Renal cortex interstitium (tissue), 11 donors: Measurements from ENCODE around the gene ZSCAN26. TPM values are rescaled to one million over a fixed set of nuclear protein-coding genes. Genes with fewer than 3 reads are reported as not detected.

Source experiments
- DNase-seq, 11 donors: peaks; one replicate each; pipeline ENCODE4 v3.0.0-alpha.2; 2013; ENCODE audit warnings: low read depth in 9 of 11, low spot score in 4 of 11; ENCODE audit errors: extremely low read depth in 1 of 11
- polyA plus RNA-seq, 3 donors: library from polyadenylated mRNA; unstranded; fragments of 120-200 nt; gene quantifications; one replicate each; pipeline ENCODE4 v1.2.1, GENCODE V29; 2013; ENCODE audit not compliant: insufficient read length in 3 of 3

Gene ZSCAN26
- polyA plus RNA-seq, 3 donors = 34.6 to 41.0 (median 35.4) TPM

GRCh38 chr6:28248916-28249315 is 18.0 kb upstream of the ZSCAN26 start:
- no peak for DNase-seq

- DNase-seq = no peak
Measured at GRCh38 chr6:28250747-28251146, 16.2 kb upstream of the ZSCAN26 start.

GRCh38 chr6:28251661-28252008 is 15.3 kb upstream of the ZSCAN26 start:
- no peak for DNase-seq

- DNase-seq = peak; percentile 79 to 94 (median 85)
Measured at GRCh38 chr6:28252009-28252975, 14.7 kb upstream of the ZSCAN26 start, which contains the start of gene ZKSCAN4. ZKSCAN4 (minus strand) TSS chr6:28252269; CDS start chr6:28251980, 289 bp downstream.

GRCh38 chr6:28254121-28254519 is 12.8 kb upstream of the ZSCAN26 start:
- DNase-seq = no peak

- DNase-seq = no peak
Measured at GRCh38 chr6:28257042-28257441, 9.9 kb upstream of the ZSCAN26 start.

- DNase-seq = peak in 4 of 11 donors; percentile 38 to 58 (median 54)
Measured at GRCh38 chr6:28258877-28259777, 7.8 kb upstream of the ZSCAN26 start, which contains the start of gene NKAPL. NKAPL (plus strand) TSS chr6:28259297; CDS start chr6:28259372, 75 bp downstream.

- no peak for DNase-seq
Measured at GRCh38 chr6:28263922-28264321, 3.0 kb upstream of the ZSCAN26 start.

- DNase-seq = no peak
Measured at GRCh38 chr6:28264834-28265401, 2.0 kb upstream of the ZSCAN26 start.

GRCh38 chr6:28266563-28266961 is 381 bp upstream of the ZSCAN26 start:
- DNase-seq = no peak

GRCh38 chr6:28267695-28268059 is 734 bp downstream of the ZSCAN26 start:
- no peak for DNase-seq

GRCh38 chr6:28269492-28269891 is 2.5 kb downstream of the ZSCAN26 start:
- DNase-seq = no peak

GRCh38 chr6:28274888-28275287 is 7.9 kb downstream of the ZSCAN26 start:
- DNase-seq = no peak

GRCh38 chr6:28277746-28278145 is 10.8 kb downstream of the ZSCAN26 start:
- no peak for DNase-seq

GRCh38 chr6:28280595-28281287 is 13.8 kb downstream of the ZSCAN26 start:
- no peak for DNase-seq

- DNase-seq = peak in 9 of 11 donors; percentile 23 to 66 (median 53)
Measured at GRCh38 chr6:28281288-28282064, 14.5 kb downstream of the ZSCAN26 start, which contains the start of gene PGBD1. PGBD1 (plus strand) TSS chr6:28281572; CDS start chr6:28283814, 2,242 bp downstream.

- no peak for DNase-seq
Measured at GRCh38 chr6:28282926-28283325, 16.0 kb downstream of the ZSCAN26 start.

GRCh38 chr6:28291573-28291972 is 24.6 kb downstream of the ZSCAN26 start:
- DNase-seq = no peak
